Measurements from ENCODE around the gene COL19A1. TPM values are rescaled to one million over a fixed set of nuclear protein-coding genes. Genes with fewer than 3 reads are reported as not detected.

COL19A1 gene
- total and polyA plus RNA-seq, 2 of the 13 experiments (the other 11 are each of a cell fraction or from before 2014, with no cell fraction given), result not detected

DNA sequence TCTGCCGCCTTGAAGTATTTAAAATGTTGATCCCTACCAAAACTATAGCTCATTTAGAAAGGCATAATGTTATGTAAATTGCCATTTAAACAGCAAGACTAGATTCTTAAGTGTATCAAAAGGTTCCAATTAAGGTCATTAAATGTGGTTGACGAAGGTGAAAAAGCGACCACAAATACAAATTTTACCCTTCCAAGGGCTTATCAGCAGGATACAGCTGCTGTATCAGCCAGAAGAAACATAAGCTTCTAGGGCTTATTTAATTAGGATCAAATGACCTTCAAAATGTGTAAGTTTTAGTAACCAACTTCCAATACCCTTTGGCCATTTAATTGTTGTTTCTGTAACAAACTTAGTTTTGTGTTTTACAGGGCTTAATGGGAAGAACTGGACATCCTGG is 296.6 kb downstream of the COL19A1 start:
- Histone ChIP-seq H3K4me3 (replicated peaks in 1 of 3; ENCODE audit: insufficient read depth in 1 of 3, low read depth in 2 of 3, low read length in 3 of 3) (no peak overlapping the region), H2AFZ (ENCODE audit: low read length) (no peak overlapping the region), H3K9ac (ENCODE audit: insufficient read depth, low read depth, low read length) (no peak overlapping the region), H4K20me1 (ENCODE audit: insufficient read depth, low read length) (no peaks in the 10 kb centered on the region), H3K27me3 (ENCODE audit: control insufficient read depth in 1 of 2, insufficient read depth in 2 of 2, low read length in 2 of 2) (no peaks in the 10 kb centered on the region), H3K36me3 (replicated peaks in 1 of 2; ENCODE audit: control insufficient read depth in 1 of 2, insufficient read depth in 2 of 2, low read length in 2 of 2) (no peaks in the 10 kb centered on the region), H3K4me1 (ENCODE audit: insufficient read depth, low read length) (0 out of 2 replicates have a peak, but pooled peaks cover 5% of the 10 kb centered on the region), H3K27ac (ENCODE audit: extremely low read length, insufficient read depth, low read length) (no peak overlapping the region), H3K79me2 (ENCODE audit: insufficient read depth, low read length) (no peaks in the 10 kb centered on the region), H3K9me3 (ENCODE audit: low read length) (no peaks in the 10 kb centered on the region), H3K4me2 (ENCODE audit: low read depth, low read length) (no peak overlapping the region)
- TF ChIP-seq ZNF879 (CRISPR knock-in tag; IDR thresholded peaks at IDR 0.05) (no peak), RARA (CRISPR knock-in tag; IDR thresholded peaks at IDR 0.05) (no peak), ZNF496 (CRISPR knock-in tag; IDR thresholded peaks at IDR 0.05; ENCODE audit: insufficient replicate concordance) (no peak), NPAS2 (CRISPR knock-in tag; IDR thresholded peaks at IDR 0.05; ENCODE audit: borderline replicate concordance) (no peak), JUND (CRISPR knock-in tag; IDR thresholded peaks at IDR 0.05) (no peak), STAT5B (CRISPR knock-in tag; IDR thresholded peaks at IDR 0.05) (no peak), MED1 (CRISPR knock-in tag; IDR thresholded peaks at IDR 0.05) (no peak), ZNF121 (CRISPR knock-in tag; IDR thresholded peaks at IDR 0.05) (no peak), ATRX (CRISPR knock-in tag; IDR thresholded peaks at IDR 0.05; ENCODE audit: borderline replicate concordance) (no peak), JUNB (CRISPR knock-in tag; IDR thresholded peaks at IDR 0.05; ENCODE audit: borderline replicate concordance) (no peak), ZNF562 (CRISPR knock-in tag; IDR thresholded peaks at IDR 0.05; ENCODE audit: borderline replicate concordance) (no peak), SIX1 (CRISPR knock-in tag; IDR thresholded peaks at IDR 0.05; ENCODE audit: borderline replicate concordance) (no peak), ATF7 (IDR thresholded peaks at IDR 0.05) (no peak), ATF7 (CRISPR knock-in tag; IDR thresholded peaks at IDR 0.05) (no peak), FOXM1 (CRISPR knock-in tag; IDR thresholded peaks at IDR 0.05) (no peak), JARID2 (CRISPR knock-in tag; IDR thresholded peaks at IDR 0.05; ENCODE audit: insufficient replicate concordance) (no peak)
- TF ChIP-seq, protein P1, sequence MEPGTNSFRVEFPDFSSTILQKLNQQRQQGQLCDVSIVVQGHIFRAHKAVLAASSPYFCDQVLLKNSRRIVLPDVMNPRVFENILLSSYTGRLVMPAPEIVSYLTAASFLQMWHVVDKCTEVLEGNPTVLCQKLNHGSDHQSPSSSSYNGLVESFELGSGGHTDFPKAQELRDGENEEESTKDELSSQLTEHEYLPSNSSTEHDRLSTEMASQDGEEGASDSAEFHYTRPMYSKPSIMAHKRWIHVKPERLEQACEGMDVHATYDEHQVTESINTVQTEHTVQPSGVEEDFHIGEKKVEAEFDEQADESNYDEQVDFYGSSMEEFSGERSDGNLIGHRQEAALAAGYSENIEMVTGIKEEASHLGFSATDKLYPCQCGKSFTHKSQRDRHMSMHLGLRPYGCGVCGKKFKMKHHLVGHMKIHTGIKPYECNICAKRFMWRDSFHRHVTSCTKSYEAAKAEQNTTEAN (CRISPR knock-in tag; conservative IDR thresholded peaks at IDR 0.05), result no peak
- TF ChIP-seq, protein P2, sequence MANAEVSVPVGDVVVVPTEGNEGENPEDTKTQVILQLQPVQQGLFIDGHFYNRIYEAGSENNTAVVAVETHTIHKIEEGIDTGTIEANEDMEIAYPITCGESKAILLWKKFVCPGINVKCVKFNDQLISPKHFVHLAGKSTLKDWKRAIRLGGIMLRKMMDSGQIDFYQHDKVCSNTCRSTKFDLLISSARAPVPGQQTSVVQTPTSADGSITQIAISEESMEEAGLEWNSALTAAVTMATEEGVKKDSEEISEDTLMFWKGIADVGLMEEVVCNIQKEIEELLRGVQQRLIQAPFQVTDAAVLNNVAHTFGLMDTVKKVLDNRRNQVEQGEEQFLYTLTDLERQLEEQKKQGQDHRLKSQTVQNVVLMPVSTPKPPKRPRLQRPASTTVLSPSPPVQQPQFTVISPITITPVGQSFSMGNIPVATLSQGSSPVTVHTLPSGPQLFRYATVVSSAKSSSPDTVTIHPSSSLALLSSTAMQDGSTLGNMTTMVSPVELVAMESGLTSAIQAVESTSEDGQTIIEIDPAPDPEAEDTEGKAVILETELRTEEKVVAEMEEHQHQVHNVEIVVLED (CRISPR knock-in tag; IDR thresholded peaks at IDR 0.05; ENCODE audit: borderline replicate concordance), result no peak
- TF ChIP-seq, protein P3, sequence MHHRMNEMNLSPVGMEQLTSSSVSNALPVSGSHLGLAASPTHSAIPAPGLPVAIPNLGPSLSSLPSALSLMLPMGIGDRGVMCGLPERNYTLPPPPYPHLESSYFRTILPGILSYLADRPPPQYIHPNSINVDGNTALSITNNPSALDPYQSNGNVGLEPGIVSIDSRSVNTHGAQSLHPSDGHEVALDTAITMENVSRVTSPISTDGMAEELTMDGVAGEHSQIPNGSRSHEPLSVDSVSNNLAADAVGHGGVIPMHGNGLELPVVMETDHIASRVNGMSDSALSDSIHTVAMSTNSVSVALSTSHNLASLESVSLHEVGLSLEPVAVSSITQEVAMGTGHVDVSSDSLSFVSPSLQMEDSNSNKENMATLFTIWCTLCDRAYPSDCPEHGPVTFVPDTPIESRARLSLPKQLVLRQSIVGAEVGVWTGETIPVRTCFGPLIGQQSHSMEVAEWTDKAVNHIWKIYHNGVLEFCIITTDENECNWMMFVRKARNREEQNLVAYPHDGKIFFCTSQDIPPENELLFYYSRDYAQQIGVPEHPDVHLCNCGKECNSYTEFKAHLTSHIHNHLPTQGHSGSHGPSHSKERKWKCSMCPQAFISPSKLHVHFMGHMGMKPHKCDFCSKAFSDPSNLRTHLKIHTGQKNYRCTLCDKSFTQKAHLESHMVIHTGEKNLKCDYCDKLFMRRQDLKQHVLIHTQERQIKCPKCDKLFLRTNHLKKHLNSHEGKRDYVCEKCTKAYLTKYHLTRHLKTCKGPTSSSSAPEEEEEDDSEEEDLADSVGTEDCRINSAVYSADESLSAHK (CRISPR knock-in tag; IDR thresholded peaks at IDR 0.05; ENCODE audit: borderline replicate concordance), result no peak
- ChIA-PET POLR2A (no interaction called here), CTCF (ENCODE audit: low intra/inter-chr PET ratio, low total read pairs) (no interaction called here)
- no peak for DNase-seq (ENCODE audit: low spot score)
- in situ Hi-C loops (cut with HindIII; ENCODE audit: extremely low pct_ligation_motif_present, low pct_unique_long_range_greater_than_20kb), result no loop called here
- WGBS (ENCODE audit: low lambda C conversion rate), result under 1% methylated on average over 3 of the region's 3 CpGs
- ATAC-seq, result no peak
- intact Hi-C loops (cut with micrococcal nuclease; ENCODE audit: unreplicated experiment), result loop anchor here (10.0 kb wide), 1 partner anchor 328 kb away; no protein-coding TSS in a partner anchor
- FAIRE-seq, result no peak
- BruUV-seq (replicated peaks), result no TSS peak
